Central memory CD8-positive, alpha-beta T cell (primary cell): ENCODE results near the gene LRFN2.

Source experiments
- ATAC-seq: fragments of 150-1000 bp; cut with Tn5 transposase; replicated peaks from 2 replicates; pipeline ENCODE4 v1.10.0; 2022; ENCODE audit warnings: mild to moderate bottlenecking, moderate FRiP score, moderate number of reproducible peaks; ENCODE audit not compliant: poor library complexity, severe bottlenecking; ENCODE audit errors: extremely low read depth
- DNase-seq, 2 donors: peaks; one replicate each; pipeline ENCODE4 v3.0.0; 2021; ENCODE audit warnings: low spot score in 2 of 2
- H3K27ac Mint-ChIP-seq: one replicate; pipeline ENCODE4 v1.8.0; 2022; ENCODE audit warnings: low read depth, mild to moderate bottlenecking, moderate library complexity, mixed read lengths
- H3K27me3 Mint-ChIP-seq: one replicate; pipeline ENCODE4 v1.8.0; 2022; ENCODE audit warnings: mixed read lengths
- H3K36me3 Mint-ChIP-seq: one replicate; pipeline ENCODE4 v1.8.0; 2022; ENCODE audit warnings: mild to moderate bottlenecking, moderate library complexity, mixed read lengths; ENCODE audit not compliant: insufficient read depth
- H3K4me1 Mint-ChIP-seq: one replicate; pipeline ENCODE4 v1.8.0; 2022; ENCODE audit warnings: mixed read lengths
- H3K4me3 Mint-ChIP-seq: one replicate; pipeline ENCODE4 v1.8.0; 2022; ENCODE audit warnings: mild to moderate bottlenecking, moderate library complexity, mixed read lengths
- H3K9me3 Mint-ChIP-seq: one replicate; pipeline ENCODE4 v1.8.0; 2022; ENCODE audit warnings: mixed read lengths

The LRFN2 gene

DNA sequence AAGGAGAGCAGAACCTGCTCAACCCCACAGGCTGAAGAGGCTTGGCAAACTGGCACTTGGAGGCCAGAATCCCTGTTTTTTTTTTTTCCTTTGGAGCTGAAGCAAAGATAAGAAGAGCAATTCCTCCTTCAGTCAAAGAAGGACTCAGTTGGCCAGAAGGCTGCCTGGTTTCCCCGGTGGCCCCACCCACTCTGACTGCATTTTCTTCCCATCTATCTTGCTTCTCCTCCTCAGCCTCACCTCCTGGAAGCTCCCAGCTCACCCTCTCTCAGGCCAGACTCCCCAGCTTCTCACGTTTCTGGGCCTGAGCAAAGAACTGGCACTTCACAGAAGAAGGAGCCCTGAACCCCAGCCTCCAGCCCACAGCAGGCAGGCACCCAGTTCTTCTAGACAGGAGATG is 2.4 kb downstream of the LRFN2 start:
- DNase-seq (no peak), ATAC-seq (no peak)
- Mint-ChIP-seq H3K36me3 (peaks cover 7% of the 10 kb centered on the region), H3K9me3 (no peaks in the 10 kb centered on the region), H3K27me3 (peaks cover 41% of the 10 kb centered on the region), H3K4me1 (peaks cover 16% of the 10 kb centered on the region), H3K4me3 (peak overlapping the region; percentile 84), H3K27ac (no peak overlapping the region)

- H3K36me3 Mint-ChIP-seq = peaks cover 7% of the 10 kb centered on the region
- no peaks in the 10 kb centered on the region for H3K9me3 Mint-ChIP-seq
- ATAC-seq (no peak), DNase-seq (no peak)
- peaks cover 35% of the 10 kb centered on the region for H3K27me3 Mint-ChIP-seq
- H3K4me3 Mint-ChIP-seq = peak overlapping the region; percentile 84
- H3K4me1 Mint-ChIP-seq = peaks cover 16% of the 10 kb centered on the region
- no peak overlapping the region for H3K27ac Mint-ChIP-seq
These were observed 3.5 kb downstream of the LRFN2 start for GRCh38 chr6:40583709-40584108.

GRCh38 chr6:40582892-40583291 is 4.3 kb downstream of the LRFN2 start:
- Mint-ChIP-seq H3K4me3 (no peak overlapping the region), H3K4me1 (peaks cover 16% of the 10 kb centered on the region), H3K27ac (no peak overlapping the region), H3K36me3 (peaks cover 7% of the 10 kb centered on the region), H3K27me3 (peaks cover 31% of the 10 kb centered on the region), H3K9me3 (no peaks in the 10 kb centered on the region)
- no peak for ATAC-seq
- DNase-seq = no peak

- H3K27me3 Mint-ChIP-seq = peaks cover 1% of the 10 kb centered on the region
- H3K4me1 Mint-ChIP-seq = peaks cover 8% of the 10 kb centered on the region
- H3K9me3 Mint-ChIP-seq = no peaks in the 10 kb centered on the region
- no peaks in the 10 kb centered on the region for H3K36me3 Mint-ChIP-seq
- DNase-seq (no peak), ATAC-seq (no peak)
- H3K4me3 Mint-ChIP-seq = no peak overlapping the region
- H3K27ac Mint-ChIP-seq = no peak overlapping the region
These were observed 8.1 kb downstream of the LRFN2 start for GRCh38 chr6:40579101-40579500.

DNA sequence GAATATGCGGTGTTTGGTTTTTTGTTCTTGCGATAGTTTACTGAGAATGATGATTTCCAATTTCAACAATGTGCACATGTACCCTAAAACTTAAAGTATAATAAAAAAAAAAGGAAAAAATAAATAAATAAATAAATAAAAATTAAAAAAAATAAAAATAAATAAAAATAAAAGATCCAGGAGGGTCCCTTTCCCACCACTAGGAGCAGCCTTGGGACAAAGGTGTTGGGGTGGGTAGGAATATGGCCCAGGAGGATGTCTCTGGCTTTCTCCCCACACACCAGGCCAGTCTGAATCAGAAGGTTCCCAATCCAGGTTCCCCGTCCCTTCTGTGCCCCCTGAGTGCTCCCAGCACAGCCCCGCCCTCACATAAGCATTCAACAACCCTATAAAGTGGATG is 9.5 kb downstream of the LRFN2 start:
- Mint-ChIP-seq H3K4me3 (no peak overlapping the region), H3K27me3 (no peaks in the 10 kb centered on the region), H3K36me3 (no peaks in the 10 kb centered on the region), H3K27ac (no peak overlapping the region), H3K9me3 (no peaks in the 10 kb centered on the region), H3K4me1 (no peaks in the 10 kb centered on the region)
- no peak for DNase-seq
- no peak for ATAC-seq

- DNase-seq (no peak), ATAC-seq (no peak)
- no peak overlapping the region for H3K4me3 Mint-ChIP-seq
- no peaks in the 10 kb centered on the region for H3K27me3 Mint-ChIP-seq
- no peak overlapping the region for H3K27ac Mint-ChIP-seq
- H3K36me3 Mint-ChIP-seq = no peaks in the 10 kb centered on the region
- no peaks in the 10 kb centered on the region for H3K4me1 Mint-ChIP-seq
- H3K9me3 Mint-ChIP-seq = no peaks in the 10 kb centered on the region
These were observed 13.9 kb downstream of the LRFN2 start for GRCh38 chr6:40573221-40573620.

GRCh38 chr6:40569162-40569910 is 17.8 kb downstream of the LRFN2 start:
- no peak for ATAC-seq
- no peaks in the 10 kb centered on the region for H3K9me3 Mint-ChIP-seq
- H3K36me3 Mint-ChIP-seq = no peaks in the 10 kb centered on the region
- no peak for DNase-seq
- H3K4me1 Mint-ChIP-seq = no peaks in the 10 kb centered on the region
- H3K27ac Mint-ChIP-seq = no peak overlapping the region
- H3K4me3 Mint-ChIP-seq = no peak overlapping the region
- H3K27me3 Mint-ChIP-seq = no peaks in the 10 kb centered on the region

DNA sequence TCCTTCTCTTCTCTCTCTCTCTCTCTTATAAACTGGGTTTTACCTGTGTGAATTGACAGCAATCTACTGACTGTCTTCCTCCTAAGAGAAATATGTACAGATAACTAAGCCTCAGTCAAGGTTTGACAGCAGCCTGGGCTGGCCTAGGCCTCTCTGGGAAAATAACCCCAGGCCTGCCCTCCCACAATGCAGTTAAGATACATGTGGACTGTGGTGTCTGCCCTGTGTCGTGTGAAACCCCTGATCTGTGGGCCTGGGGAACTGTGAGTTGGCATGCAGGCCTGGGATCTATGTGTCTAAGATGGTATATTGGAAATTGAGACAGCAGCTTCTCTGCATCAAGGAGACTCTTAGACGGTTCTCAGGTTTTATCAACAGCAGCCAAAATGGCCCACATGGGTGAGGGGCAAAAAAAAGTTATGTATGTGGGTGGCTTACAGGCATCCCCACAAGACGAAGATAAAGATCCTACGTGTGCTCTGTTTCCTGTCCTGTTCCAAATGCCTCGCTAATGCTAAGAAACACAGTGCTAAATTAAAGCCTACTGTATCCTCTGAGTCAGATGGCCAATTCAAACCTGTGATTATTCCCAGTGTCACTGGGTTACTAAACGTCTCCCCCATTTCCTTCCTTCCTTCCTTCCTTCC is 19.0 kb downstream of the LRFN2 start:
- Mint-ChIP-seq H3K36me3 (no peaks in the 10 kb centered on the region), H3K4me3 (no peak overlapping the region), H3K27ac (no peak overlapping the region), H3K9me3 (no peaks in the 10 kb centered on the region), H3K4me1 (no peaks in the 10 kb centered on the region), H3K27me3 (no peaks in the 10 kb centered on the region)
- DNase-seq (no peak), ATAC-seq (no peak)

DNA sequence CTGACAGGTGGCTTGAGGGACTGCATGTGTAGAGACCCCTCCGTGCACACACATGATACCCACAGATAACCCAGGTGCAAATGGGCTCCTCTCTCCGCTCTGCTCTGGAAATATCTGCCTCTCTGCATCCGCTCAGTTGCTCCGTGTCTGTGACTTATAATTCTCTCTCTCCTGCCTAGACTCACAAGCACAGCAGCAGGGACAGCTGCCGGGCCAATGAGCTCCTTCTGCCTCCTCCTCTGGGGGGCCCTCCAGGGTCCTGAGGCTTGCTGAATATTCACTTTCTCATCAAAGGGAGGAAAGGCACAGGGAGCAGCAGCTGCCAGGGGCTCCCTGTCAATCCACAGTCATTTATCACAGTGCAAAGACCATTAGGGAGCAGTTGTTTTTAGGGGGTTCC is 24.1 kb downstream of the LRFN2 start:
- H3K4me3 Mint-ChIP-seq = no peak overlapping the region
- H3K36me3 Mint-ChIP-seq = no peaks in the 10 kb centered on the region
- no peak overlapping the region for H3K27ac Mint-ChIP-seq
- H3K27me3 Mint-ChIP-seq = no peaks in the 10 kb centered on the region
- DNase-seq (no peak), ATAC-seq (no peak)
- no peaks in the 10 kb centered on the region for H3K9me3 Mint-ChIP-seq
- H3K4me1 Mint-ChIP-seq = peaks cover 6% of the 10 kb centered on the region

DNA sequence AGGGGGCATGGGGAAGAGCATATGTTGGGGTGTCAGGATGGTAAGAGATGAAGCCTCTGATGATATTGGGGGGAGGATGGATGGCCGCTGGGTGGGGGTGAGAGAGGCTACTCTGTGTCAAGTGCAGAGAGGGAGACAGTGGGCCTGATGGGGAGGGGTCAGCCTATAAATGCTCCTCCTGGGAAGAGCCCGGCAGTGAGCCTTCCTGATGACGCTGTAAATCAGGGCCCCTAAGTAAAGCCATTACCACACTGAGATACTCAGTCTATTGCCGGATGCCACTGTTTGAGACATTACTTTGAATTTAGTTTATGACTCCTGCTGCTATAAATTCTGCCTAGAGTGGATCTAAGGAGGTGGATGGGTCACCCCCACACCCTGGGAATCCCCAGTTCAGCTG is 28.1 kb downstream of the LRFN2 start:
- no peak overlapping the region for H3K27ac Mint-ChIP-seq
- peaks cover 6% of the 10 kb centered on the region for H3K4me1 Mint-ChIP-seq
- H3K4me3 Mint-ChIP-seq = no peak overlapping the region
- H3K9me3 Mint-ChIP-seq = no peaks in the 10 kb centered on the region
- H3K36me3 Mint-ChIP-seq = peaks cover 3% of the 10 kb centered on the region
- H3K27me3 Mint-ChIP-seq = no peaks in the 10 kb centered on the region
- no peak for ATAC-seq
- DNase-seq = no peak

DNA sequence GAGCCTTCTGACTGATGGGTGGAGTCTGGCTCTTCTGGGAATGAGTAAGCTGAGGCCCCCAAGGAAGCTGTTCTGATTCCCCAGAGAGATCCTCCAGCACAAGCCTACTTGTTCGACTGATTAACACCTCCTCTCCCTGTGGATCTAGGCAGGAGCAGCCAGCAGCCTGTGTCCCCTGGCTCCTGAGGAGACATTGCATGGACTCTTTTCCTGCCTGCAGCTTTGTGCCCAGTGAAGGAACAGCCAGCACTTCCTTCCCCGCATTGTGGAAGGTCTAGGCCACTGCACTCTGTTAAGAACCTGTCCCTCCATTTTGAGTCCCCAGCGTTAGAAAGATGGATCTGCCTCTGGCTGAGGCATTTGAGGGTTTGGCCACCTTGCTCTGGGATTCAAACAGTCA is 29.1 kb downstream of the LRFN2 start:
- no peak for ATAC-seq
- DNase-seq = no peak
- Mint-ChIP-seq H3K4me3 (no peak overlapping the region), H3K27ac (no peak overlapping the region), H3K27me3 (no peaks in the 10 kb centered on the region), H3K36me3 (peaks cover 4% of the 10 kb centered on the region), H3K4me1 (peaks cover 6% of the 10 kb centered on the region), H3K9me3 (no peaks in the 10 kb centered on the region)

DNA sequence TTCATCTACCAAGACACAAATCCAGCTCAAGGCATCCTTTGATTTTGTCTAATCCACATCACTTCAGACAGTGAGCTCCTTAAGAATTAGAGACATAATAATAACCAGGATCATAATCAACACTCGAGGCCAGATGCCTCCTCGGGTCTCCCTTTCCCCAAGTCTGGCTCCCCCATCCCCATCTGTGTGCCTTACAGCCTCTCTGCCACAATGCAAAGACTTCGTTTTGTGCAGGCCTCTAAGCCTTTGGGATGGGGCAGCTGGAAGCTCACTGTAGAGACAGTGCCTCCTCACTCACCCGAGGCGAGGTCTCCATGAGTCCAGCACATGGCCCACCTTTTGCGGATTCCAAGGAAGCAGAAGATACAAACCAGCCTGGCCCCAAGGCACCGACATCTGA is 30.3 kb downstream of the LRFN2 start:
- H3K27me3 Mint-ChIP-seq = no peaks in the 10 kb centered on the region
- H3K36me3 Mint-ChIP-seq = peaks cover 4% of the 10 kb centered on the region
- no peak overlapping the region for H3K4me3 Mint-ChIP-seq
- H3K27ac Mint-ChIP-seq = no peak overlapping the region
- ATAC-seq = no peak
- DNase-seq = no peak
- H3K4me1 Mint-ChIP-seq = peaks cover 2% of the 10 kb centered on the region
- H3K9me3 Mint-ChIP-seq = no peaks in the 10 kb centered on the region

DNA sequence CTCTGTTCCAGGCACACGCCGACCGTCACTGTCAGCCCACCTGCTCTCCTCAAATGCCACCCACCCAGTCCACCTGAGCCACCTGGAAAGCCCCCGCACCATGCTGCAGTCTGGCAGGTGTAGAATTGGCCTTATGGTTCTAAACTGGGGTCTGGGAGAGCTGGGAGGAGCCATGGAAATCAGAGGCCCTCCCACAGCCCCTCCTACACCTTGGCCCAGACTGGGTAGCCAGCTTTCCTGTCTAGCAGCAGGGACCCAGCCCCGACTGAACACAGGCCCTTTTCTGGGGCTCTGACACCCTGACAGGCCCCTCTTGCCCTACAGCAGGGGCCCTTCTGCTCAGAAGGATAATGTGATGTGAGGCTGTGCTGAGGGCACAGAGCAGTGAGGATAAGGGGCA is 31.1 kb downstream of the LRFN2 start:
- Mint-ChIP-seq H3K27me3 (no peaks in the 10 kb centered on the region), H3K4me1 (no peaks in the 10 kb centered on the region), H3K4me3 (no peak overlapping the region), H3K9me3 (no peaks in the 10 kb centered on the region), H3K27ac (peak overlapping the region; percentile 8), H3K36me3 (peaks cover 4% of the 10 kb centered on the region)
- DNase-seq (no peak), ATAC-seq (no peak)
